ENCODE results near the gene BIN2. TPM values are rescaled to one million over a fixed set of nuclear protein-coding genes. Genes with fewer than 3 reads are reported as not detected.

BIN2 gene
- total and polyA plus RNA-seq, 9 of the 15 experiments (the other 6 are each of a cell fraction or from before 2014, with no cell fraction given), result 0.04 to 0.39 (median 0.25) TPM; not detected in 1

DNA sequence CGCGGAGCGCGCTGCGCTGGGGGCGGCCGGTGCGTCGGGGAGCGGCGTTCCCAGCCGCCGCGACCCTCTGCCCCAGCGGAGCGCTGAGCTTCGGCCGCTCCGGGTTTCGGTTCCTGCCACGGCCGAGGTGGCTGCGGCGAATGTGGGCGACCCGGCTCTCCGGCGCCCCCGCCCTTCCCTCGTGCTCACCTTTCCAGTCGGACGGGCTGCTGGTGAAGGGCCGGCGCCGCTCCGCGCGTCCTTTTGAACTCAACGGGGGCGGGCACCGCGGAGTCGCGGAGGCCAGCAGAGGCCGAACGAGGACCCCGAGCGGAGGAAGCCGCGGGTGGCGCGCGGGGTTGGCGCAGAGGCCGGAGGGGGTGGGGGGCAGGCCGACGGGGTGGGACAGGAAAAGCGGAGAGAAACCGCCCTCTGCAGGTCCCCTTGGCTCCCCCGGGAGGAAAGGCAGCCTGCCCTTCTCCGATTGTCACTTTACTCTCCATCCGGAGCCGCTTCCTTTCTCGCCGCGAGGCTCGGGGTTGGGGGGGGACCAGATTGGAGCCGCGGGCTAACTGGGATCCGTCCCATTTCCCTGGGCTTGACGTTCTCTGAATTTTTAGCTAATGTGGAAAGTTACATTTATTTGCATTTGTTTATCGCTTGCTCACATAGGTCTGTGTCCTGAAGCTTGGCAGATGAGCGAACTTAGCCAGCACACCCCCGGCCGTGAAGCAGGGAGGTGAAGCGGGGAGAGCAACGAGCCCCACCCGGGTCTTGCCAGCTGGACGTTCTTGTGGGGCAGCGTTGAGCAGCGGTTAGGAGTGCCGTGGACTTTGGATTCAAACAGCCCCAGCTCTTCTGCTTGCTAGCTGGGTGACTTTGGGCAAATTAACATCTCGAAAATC lies 53.7 kb downstream of the BIN2 start, which contains the start of gene SMAGP (continued):
- no peak for TF ChIP-seq HNRNPLL (IDR thresholded peaks at IDR 0.05; ENCODE audit: low read depth, low read length, poor library complexity, severe bottlenecking)
- no peak for TF ChIP-seq ZNF445 (CRISPR knock-in tag; IDR thresholded peaks at IDR 0.05; ENCODE audit: low read depth)
- TF ChIP-seq HDAC6 (IDR thresholded peaks at IDR 0.05; ENCODE audit: low read depth, low read length), result no peak
- TF ChIP-seq NBN (IDR thresholded peaks at IDR 0.05; ENCODE audit: low read depth), result no peak
- no peak for TF ChIP-seq SOX6 (IDR thresholded peaks at IDR 0.05)
- TF ChIP-seq, protein P1, sequence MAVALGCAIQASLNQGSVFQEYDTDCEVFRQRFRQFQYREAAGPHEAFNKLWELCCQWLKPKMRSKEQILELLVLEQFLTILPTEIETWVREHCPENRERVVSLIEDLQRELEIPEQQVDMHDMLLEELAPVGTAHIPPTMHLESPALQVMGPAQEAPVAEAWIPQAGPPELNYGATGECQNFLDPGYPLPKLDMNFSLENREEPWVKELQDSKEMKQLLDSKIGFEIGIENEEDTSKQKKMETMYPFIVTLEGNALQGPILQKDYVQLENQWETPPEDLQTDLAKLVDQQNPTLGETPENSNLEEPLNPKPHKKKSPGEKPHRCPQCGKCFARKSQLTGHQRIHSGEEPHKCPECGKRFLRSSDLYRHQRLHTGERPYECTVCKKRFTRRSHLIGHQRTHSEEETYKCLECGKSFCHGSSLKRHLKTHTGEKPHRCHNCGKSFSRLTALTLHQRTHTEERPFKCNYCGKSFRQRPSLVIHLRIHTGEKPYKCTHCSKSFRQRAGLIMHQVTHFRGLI (CRISPR knock-in tag; IDR thresholded peaks at IDR 0.05), result no peak
- TF ChIP-seq ZNF263 (CRISPR knock-in tag; IDR thresholded peaks at IDR 0.05; ENCODE audit: borderline replicate concordance), result 0 out of 2 replicates have a peak, but pooled peaks have one; percentile 33
- TF ChIP-seq, protein P2, sequence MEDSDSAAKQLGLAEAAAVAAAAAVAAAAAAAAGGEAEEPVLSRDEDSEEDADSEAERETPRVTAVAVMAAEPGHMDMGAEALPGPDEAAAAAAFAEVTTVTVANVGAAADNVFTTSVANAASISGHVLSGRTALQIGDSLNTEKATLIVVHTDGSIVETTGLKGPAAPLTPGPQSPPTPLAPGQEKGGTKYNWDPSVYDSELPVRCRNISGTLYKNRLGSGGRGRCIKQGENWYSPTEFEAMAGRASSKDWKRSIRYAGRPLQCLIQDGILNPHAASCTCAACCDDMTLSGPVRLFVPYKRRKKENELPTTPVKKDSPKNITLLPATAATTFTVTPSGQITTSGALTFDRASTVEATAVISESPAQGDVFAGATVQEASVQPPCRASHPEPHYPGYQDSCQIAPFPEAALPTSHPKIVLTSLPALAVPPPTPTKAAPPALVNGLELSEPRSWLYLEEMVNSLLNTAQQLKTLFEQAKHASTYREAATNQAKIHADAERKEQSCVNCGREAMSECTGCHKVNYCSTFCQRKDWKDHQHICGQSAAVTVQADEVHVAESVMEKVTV (CRISPR knock-in tag; IDR thresholded peaks at IDR 0.05), result no peak
- TF ChIP-seq MIER1 (IDR thresholded peaks at IDR 0.05; ENCODE audit: low read depth), result no peak
- TF ChIP-seq RBM34 (IDR thresholded peaks at IDR 0.05; ENCODE audit: borderline replicate concordance, insufficient read depth, low read length), result no peak
- TF ChIP-seq SETDB1 (IDR thresholded peaks at IDR 0.05; ENCODE audit: low read length), result no peak
- no peak for TF ChIP-seq NFYB (IDR thresholded peaks at IDR 0.05; ENCODE audit: extremely low read depth, insufficient read length)
- TF ChIP-seq NCOA2 (IDR thresholded peaks at IDR 0.05; ENCODE audit: partially characterized antibody in 2 of 2), result no peak
- TF ChIP-seq, protein P3, sequence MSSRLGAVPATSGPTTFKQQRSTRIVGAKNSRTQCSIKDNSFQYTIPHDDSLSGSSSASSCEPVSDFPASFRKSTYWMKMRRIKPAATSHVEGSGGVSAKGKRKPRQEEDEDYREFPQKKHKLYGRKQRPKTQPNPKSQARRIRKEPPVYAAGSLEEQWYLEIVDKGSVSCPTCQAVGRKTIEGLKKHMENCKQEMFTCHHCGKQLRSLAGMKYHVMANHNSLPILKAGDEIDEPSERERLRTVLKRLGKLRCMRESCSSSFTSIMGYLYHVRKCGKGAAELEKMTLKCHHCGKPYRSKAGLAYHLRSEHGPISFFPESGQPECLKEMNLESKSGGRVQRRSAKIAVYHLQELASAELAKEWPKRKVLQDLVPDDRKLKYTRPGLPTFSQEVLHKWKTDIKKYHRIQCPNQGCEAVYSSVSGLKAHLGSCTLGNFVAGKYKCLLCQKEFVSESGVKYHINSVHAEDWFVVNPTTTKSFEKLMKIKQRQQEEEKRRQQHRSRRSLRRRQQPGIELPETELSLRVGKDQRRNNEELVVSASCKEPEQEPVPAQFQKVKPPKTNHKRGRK (tag; IDR thresholded peaks at IDR 0.05), result no peak
- TF ChIP-seq PYGO2 (tag; IDR thresholded peaks at IDR 0.05), result no peak
- TF ChIP-seq, protein P4, sequence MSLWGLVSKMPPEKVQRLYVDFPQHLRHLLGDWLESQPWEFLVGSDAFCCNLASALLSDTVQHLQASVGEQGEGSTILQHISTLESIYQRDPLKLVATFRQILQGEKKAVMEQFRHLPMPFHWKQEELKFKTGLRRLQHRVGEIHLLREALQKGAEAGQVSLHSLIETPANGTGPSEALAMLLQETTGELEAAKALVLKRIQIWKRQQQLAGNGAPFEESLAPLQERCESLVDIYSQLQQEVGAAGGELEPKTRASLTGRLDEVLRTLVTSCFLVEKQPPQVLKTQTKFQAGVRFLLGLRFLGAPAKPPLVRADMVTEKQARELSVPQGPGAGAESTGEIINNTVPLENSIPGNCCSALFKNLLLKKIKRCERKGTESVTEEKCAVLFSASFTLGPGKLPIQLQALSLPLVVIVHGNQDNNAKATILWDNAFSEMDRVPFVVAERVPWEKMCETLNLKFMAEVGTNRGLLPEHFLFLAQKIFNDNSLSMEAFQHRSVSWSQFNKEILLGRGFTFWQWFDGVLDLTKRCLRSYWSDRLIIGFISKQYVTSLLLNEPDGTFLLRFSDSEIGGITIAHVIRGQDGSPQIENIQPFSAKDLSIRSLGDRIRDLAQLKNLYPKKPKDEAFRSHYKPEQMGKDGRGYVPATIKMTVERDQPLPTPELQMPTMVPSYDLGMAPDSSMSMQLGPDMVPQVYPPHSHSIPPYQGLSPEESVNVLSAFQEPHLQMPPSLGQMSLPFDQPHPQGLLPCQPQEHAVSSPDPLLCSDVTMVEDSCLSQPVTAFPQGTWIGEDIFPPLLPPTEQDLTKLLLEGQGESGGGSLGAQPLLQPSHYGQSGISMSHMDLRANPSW (CRISPR knock-in tag; IDR thresholded peaks at IDR 0.05), result no peak
- no peak for TF ChIP-seq FOXJ3 (CRISPR knock-in tag; IDR thresholded peaks at IDR 0.05)
- no peak for TF ChIP-seq SRSF7 (optimal IDR thresholded peaks at IDR 0.05; ENCODE audit: low read depth, low read length)

Measured in K562 (cell line).